Stimulated activated CD4-positive, alpha-beta T cell treated with anti-CD3 and anti-CD28 coated beads, Interleukin-1b, Interleukin-23, amount 100 ng/mL, for 24 hours (primary cell): Measurements from ENCODE around the gene TBC1D22B.
A peak's percentile ranks its signal among the peaks of the same experiment; 100 is the strongest.

Experiments used
- DNase-seq, 4 experiments: peaks; one replicate each; pipeline ENCODE4 v3.0.0-alpha.2; 2020; ENCODE audit warnings: low read depth in 4 of 4, low spot score in 1 of 4

TBC1D22B gene

GRCh38 chr6:37354526-37355384 is 97.2 kb downstream of the TBC1D22B start:
- DNase-seq, result peak in 1 of 4 experiments; percentile 7

- DNase-seq, result no peak
Measured at GRCh38 chr6:37357288-37357687, 99.7 kb downstream of the TBC1D22B start.

- DNase-seq, result no peak
Measured at GRCh38 chr6:37357860-37358259, 100.3 kb downstream of the TBC1D22B start.

- DNase-seq, result no peak
Measured at GRCh38 chr6:37359039-37359438, 101.5 kb downstream of the TBC1D22B start.

GRCh38 chr6:37362101-37362828 is 104.7 kb downstream of the TBC1D22B start:
- DNase-seq, result no peak

GRCh38 chr6:37365791-37366190 is 108.2 kb downstream of the TBC1D22B start:
- no peak for DNase-seq

- DNase-seq, result no peak
Measured at GRCh38 chr6:37366910-37367309, 109.3 kb downstream of the TBC1D22B start.

GRCh38 chr6:37368961-37369320 is 111.4 kb downstream of the TBC1D22B start:
- DNase-seq, result no peak

- DNase-seq, result no peak
Measured at GRCh38 chr6:37369321-37370201, 112.0 kb downstream of the TBC1D22B start.

GRCh38 chr6:37371154-37372083 is 113.8 kb downstream of the TBC1D22B start:
- DNase-seq, result no peak

GRCh38 chr6:37372116-37372515 is 114.5 kb downstream of the TBC1D22B start:
- DNase-seq, result no peak

- no peak for DNase-seq
Measured at GRCh38 chr6:37373822-37374471, 116.4 kb downstream of the TBC1D22B start.

GRCh38 chr6:37375376-37375775 is 117.8 kb downstream of the TBC1D22B start:
- no peak for DNase-seq

GRCh38 chr6:37376078-37376743 is 118.6 kb downstream of the TBC1D22B start:
- no peak for DNase-seq

- DNase-seq, result no peak
Measured at GRCh38 chr6:37381579-37381978, 124.0 kb downstream of the TBC1D22B start.
